Calu3 (cell line): Measurements from ENCODE around the gene CPNE5. TPM values are rescaled to one million over a fixed set of nuclear protein-coding genes. Genes with fewer than 3 reads are reported as not detected.
A peak's percentile ranks its signal among the peaks of the same experiment; 100 is the strongest.

ENCODE experiments used
- BruUV-seq: library from RNA; stranded (reverse); fragments of 400-500 nt; replicated peaks from 2 replicates; lab custom pipeline; 2021; lab: Mats Ljungman, UMichigan
- CTCF ChIA-PET: fragments of 300-600 bp; sonication (Branson Sonifier 250); formaldehyde crosslinking; loops from one replicate; lab custom pipeline; 2022; ENCODE audit warnings: antibody characterized with exemption; lab: Charles Lee
- DNase-seq: peaks from one replicate; pipeline ENCODE4 v3.0.0; 2022
- H3K27ac Mint-ChIP-seq: one replicate; pipeline ENCODE4 v1.8.0; 2022; ENCODE audit warnings: mixed read lengths; ENCODE audit not compliant: unreplicated experiment
- H3K27me3 Mint-ChIP-seq: one replicate; pipeline ENCODE4 v1.8.0; 2022; ENCODE audit warnings: mixed read lengths; ENCODE audit not compliant: unreplicated experiment
- H3K36me3 Mint-ChIP-seq: one replicate; pipeline ENCODE4 v1.8.0; 2022; ENCODE audit warnings: mild to moderate bottlenecking, moderate library complexity, mixed read lengths; ENCODE audit not compliant: insufficient read depth, unreplicated experiment
- H3K4me1 Mint-ChIP-seq: one replicate; pipeline ENCODE4 v1.8.0; 2022; ENCODE audit warnings: mild to moderate bottlenecking, low read depth, mixed read lengths; ENCODE audit not compliant: unreplicated experiment
- H3K4me3 Mint-ChIP-seq: one replicate; pipeline ENCODE4 v1.8.0; 2022; ENCODE audit warnings: mild to moderate bottlenecking, low read depth, moderate library complexity, mixed read lengths; ENCODE audit not compliant: unreplicated experiment
- H3K9me3 Mint-ChIP-seq: one replicate; pipeline ENCODE4 v1.8.0; 2022; ENCODE audit warnings: low read depth, mixed read lengths; ENCODE audit not compliant: unreplicated experiment
- CTCF ChIP-seq: fragments of 200-600 bp; IDR thresholded peaks from one replicate; pipeline ENCODE4 v1.8.0; 2022; ENCODE audit warnings: antibody characterized with exemption; ENCODE audit not compliant: unreplicated experiment
- intact Hi-C: fragments of 100-400 bp; cut with micrococcal nuclease; formaldehyde crosslinking; loops from one replicate; pipeline ENCODE4 v1.10.0; 2022; ENCODE audit not compliant: unreplicated experiment
- total RNA-seq: library from RNA; stranded (reverse); gene quantifications from 2 replicates; pipeline ENCODE4 v1.2.3, GENCODE V29; 2022

Gene CPNE5
- total RNA-seq, 1 experiment from 2014 or later: not detected

- Mint-ChIP-seq H3K36me3 (no peaks in the 10 kb centered on the region), H3K4me1 (peaks cover 22% of the 10 kb centered on the region), H3K4me3 (no peak overlapping the region), H3K27ac (no peak overlapping the region), H3K9me3 (no peaks in the 10 kb centered on the region), H3K27me3 (peaks cover 14% of the 10 kb centered on the region)
- TF ChIP-seq CTCF: no peak
- CTCF ChIA-PET: interaction anchor here (0.6 to 1.2 kb wide), 2 partner anchors 14 to 982 kb away, joined by 3 read pairs; no protein-coding TSS in a partner anchor
- DNase-seq: no peak
- intact Hi-C loops: no loop called here
- no TSS peak for BruUV-seq
Measured at GRCh38 chr6:36745836-36746235, 93.4 kb downstream of the CPNE5 start.

GRCh38 chr6:36745283-36745682 is 94.0 kb downstream of the CPNE5 start:
- DNase-seq: no peak
- intact Hi-C loops: no loop called here
- peaks cover 20% of the 10 kb centered on the region for H3K27me3 Mint-ChIP-seq
- TF ChIP-seq CTCF: no peak
- no peak overlapping the region for H3K27ac Mint-ChIP-seq
- CTCF ChIA-PET: interaction anchor here (1.2 kb wide), 1 partner anchor 14 kb away, joined by 3 read pairs; no protein-coding TSS in a partner anchor
- no peak overlapping the region for H3K4me3 Mint-ChIP-seq
- H3K9me3 Mint-ChIP-seq: no peaks in the 10 kb centered on the region
- no TSS peak for BruUV-seq
- H3K4me1 Mint-ChIP-seq: peaks cover 26% of the 10 kb centered on the region
- no peaks in the 10 kb centered on the region for H3K36me3 Mint-ChIP-seq

GRCh38 chr6:36744304-36744673 is 95.0 kb downstream of the CPNE5 start:
- CTCF ChIA-PET: interaction anchor here (0.6 kb wide), 1 partner anchor 14 kb away, joined by 3 read pairs; no protein-coding TSS in a partner anchor
- no peak for TF ChIP-seq CTCF
- no peak for DNase-seq

GRCh38 chr6:36743538-36744303 is 95.5 kb downstream of the CPNE5 start:
- Mint-ChIP-seq H3K36me3 (no peaks in the 10 kb centered on the region), H3K4me3 (no peak overlapping the region), H3K27ac (no peak overlapping the region), H3K27me3 (peaks cover 26% of the 10 kb centered on the region), H3K9me3 (no peaks in the 10 kb centered on the region), H3K4me1 (peaks cover 32% of the 10 kb centered on the region)
- intact Hi-C loops: no loop called here
- BruUV-seq: no TSS peak
- CTCF ChIA-PET: interaction anchor here (0.6 kb wide), 1 partner anchor 14 kb away, joined by 3 read pairs; no protein-coding TSS in a partner anchor
- no peak for TF ChIP-seq CTCF
- DNase-seq: peak; percentile 34

More at GRCh38 chr6:36744304-36744673, 95.0 kb downstream of the CPNE5 start:
- Mint-ChIP-seq H3K27me3 (peaks cover 26% of the 10 kb centered on the region), H3K27ac (no peak overlapping the region), H3K9me3 (no peaks in the 10 kb centered on the region), H3K36me3 (no peaks in the 10 kb centered on the region), H3K4me1 (peaks cover 32% of the 10 kb centered on the region), H3K4me3 (no peak overlapping the region)
- BruUV-seq: no TSS peak
- intact Hi-C loops: no loop called here
